DND-41 (cell line): ENCODE measurements around the gene GPC5.

ENCODE experiments used
- EZH2 ChIP-seq: IDR thresholded peaks from 3 replicates; pipeline ENCODE4 v1.6.1; 2012; ENCODE audit warnings: borderline replicate concordance, low read depth, mild to moderate bottlenecking, moderate library complexity, low read length, inconsistent platforms; ENCODE audit not compliant: severe bottlenecking
- TF ChIP-seq, protein P1 (sequence below): IDR thresholded peaks from 2 replicates; pipeline ENCODE4 v1.5.1; 2012; ENCODE audit warnings: borderline replicate concordance, low read length, moderate library complexity, mild to moderate bottlenecking; ENCODE audit not compliant: poor library complexity, severe bottlenecking; ENCODE audit errors: extremely low read depth

DNA sequence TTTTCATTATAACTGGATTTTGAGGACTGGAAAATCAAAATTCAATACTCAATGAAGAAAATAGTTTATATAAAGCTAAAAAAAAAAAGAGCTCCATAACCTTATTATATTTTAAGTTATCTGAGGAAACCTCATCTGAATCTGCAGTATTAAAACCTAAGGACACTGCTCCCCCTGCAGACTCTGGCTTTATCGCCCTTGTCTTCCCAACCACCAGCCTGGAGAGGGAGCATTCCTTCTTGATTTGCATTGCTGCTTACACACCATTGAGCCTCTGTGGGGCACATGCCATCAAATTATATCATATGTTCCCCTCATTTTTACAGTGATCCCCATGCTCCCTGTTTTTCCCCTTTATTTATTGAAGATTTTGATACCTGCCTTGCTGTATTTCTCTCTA lies 956.8 kb downstream of the GPC5 start:
- TF ChIP-seq, protein P1, sequence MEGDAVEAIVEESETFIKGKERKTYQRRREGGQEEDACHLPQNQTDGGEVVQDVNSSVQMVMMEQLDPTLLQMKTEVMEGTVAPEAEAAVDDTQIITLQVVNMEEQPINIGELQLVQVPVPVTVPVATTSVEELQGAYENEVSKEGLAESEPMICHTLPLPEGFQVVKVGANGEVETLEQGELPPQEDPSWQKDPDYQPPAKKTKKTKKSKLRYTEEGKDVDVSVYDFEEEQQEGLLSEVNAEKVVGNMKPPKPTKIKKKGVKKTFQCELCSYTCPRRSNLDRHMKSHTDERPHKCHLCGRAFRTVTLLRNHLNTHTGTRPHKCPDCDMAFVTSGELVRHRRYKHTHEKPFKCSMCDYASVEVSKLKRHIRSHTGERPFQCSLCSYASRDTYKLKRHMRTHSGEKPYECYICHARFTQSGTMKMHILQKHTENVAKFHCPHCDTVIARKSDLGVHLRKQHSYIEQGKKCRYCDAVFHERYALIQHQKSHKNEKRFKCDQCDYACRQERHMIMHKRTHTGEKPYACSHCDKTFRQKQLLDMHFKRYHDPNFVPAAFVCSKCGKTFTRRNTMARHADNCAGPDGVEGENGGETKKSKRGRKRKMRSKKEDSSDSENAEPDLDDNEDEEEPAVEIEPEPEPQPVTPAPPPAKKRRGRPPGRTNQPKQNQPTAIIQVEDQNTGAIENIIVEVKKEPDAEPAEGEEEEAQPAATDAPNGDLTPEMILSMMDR = no peak
- TF ChIP-seq EZH2 = no peak
